ENCODE measurements around the gene TRPT1.

The TRPT1 gene

DNA sequence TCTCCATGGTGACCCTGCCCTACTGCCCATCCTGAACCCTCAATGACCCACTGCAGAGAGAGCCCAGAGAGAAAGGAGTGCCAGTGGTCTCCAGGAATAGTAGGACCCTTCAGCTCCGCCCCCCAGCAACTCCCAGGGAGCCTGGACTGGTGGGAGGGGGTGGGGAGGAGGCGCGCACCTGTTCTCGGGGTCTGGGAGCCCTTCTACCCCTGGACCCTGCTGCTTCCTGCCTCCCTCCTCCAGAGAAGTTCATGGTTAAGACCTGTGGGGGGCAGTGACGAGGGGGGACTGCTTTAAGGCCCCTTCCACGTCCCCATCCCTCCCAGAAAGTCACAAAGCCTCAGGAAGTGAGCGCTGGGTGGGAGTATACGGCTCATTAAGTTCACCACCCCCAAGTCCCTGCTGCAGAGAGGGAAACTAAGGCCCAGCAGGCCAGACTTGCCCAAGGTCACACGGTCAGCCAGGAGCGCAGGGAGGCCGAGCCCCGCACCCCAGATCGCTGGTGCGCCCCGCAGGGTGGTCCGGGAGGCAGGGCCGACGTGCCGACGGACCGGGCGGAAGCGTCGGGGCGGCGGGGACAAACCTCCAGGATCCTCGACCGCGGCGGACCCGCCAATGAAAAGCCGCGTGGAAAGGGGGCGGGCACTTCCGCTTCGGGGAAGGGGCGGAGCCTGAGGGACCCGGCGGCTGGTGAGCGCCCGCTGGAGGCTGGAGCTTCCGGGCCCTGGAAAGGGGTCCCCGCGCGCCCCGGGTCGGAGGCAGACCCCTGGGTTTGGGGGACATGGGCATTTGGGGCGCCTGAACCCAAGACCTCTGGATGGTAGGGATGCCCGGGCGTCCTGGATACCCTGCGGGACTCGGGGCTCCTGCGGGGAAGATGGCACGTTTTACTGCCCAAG lies at the start of gene TRPT1, which contains the start of gene NUDT22:
TSS of gene TRPT1 (minus strand) at position 579 of the 899 bp plus-strand sequence. CDS start at position 253, 326 bp downstream.
TSS of gene NUDT22 (plus strand) at position 667 of the 899 bp plus-strand sequence. CDS start 379 bp downstream, outside the sequence.
- TF ChIP-seq FOXM1 (IDR thresholded peaks at IDR 0.05; ENCODE audit: borderline replicate concordance, low read depth) = no peak
- TF ChIP-seq EP300 (IDR thresholded peaks at IDR 0.05; ENCODE audit: borderline replicate concordance) = no peak
- TF ChIP-seq REST (IDR thresholded peaks at IDR 0.05; ENCODE audit: low read depth) = no peak
- TF ChIP-seq EGR1 (IDR thresholded peaks at IDR 0.05) = no peak
- no peak for TF ChIP-seq TCF12 (IDR thresholded peaks at IDR 0.05; ENCODE audit: low read depth)
- peak; percentile 77 for TF ChIP-seq TAF1 (IDR thresholded peaks at IDR 0.05; ENCODE audit: low read depth)
- TF ChIP-seq YY1 (IDR thresholded peaks at IDR 0.05; ENCODE audit: low read depth) = no peak
- TF ChIP-seq, protein P1, sequence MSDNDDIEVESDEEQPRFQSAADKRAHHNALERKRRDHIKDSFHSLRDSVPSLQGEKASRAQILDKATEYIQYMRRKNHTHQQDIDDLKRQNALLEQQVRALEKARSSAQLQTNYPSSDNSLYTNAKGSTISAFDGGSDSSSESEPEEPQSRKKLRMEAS (IDR thresholded peaks at IDR 0.05) = peak; percentile 51; the same call in 1 of the 2 replicates
- TF ChIP-seq CEBPB (IDR thresholded peaks at IDR 0.05) = no peak
- peak; percentile 5; the same call in 1 of the 2 replicates for TF ChIP-seq TEAD4 (IDR thresholded peaks at IDR 0.05)
- 0 out of 2 replicates have a peak, but pooled peaks have one; percentile 23 for TF ChIP-seq CREB1 (IDR thresholded peaks at IDR 0.05; ENCODE audit: low read depth)
- no peak for TF ChIP-seq RAD21 (IDR thresholded peaks at IDR 0.05; ENCODE audit: low read depth)
- TF ChIP-seq, protein P2, sequence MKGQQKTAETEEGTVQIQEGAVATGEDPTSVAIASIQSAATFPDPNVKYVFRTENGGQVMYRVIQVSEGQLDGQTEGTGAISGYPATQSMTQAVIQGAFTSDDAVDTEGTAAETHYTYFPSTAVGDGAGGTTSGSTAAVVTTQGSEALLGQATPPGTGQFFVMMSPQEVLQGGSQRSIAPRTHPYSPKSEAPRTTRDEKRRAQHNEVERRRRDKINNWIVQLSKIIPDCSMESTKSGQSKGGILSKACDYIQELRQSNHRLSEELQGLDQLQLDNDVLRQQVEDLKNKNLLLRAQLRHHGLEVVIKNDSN (IDR thresholded peaks at IDR 0.05) = 0 out of 2 replicates have a peak, but pooled peaks have one; percentile 17
- TF ChIP-seq ZBTB7A (IDR thresholded peaks at IDR 0.05; ENCODE audit: low read depth) = peak; percentile 98
- TF ChIP-seq NFIC (IDR thresholded peaks at IDR 0.05) = no peak

GRCh38 chr11:64275031-64275800 lies 49.2 kb upstream of the TRPT1 start:
- TF ChIP-seq YY1 (IDR thresholded peaks at IDR 0.05; ENCODE audit: low read depth) = no peak
- TF ChIP-seq TEAD4 (IDR thresholded peaks at IDR 0.05) = no peak
- no peak for TF ChIP-seq EGR1 (IDR thresholded peaks at IDR 0.05)
- TF ChIP-seq, protein P2 (IDR thresholded peaks at IDR 0.05) = no peak
- TF ChIP-seq CEBPB (IDR thresholded peaks at IDR 0.05) = no peak
- TF ChIP-seq, protein P1 (IDR thresholded peaks at IDR 0.05) = no peak
- no peak for TF ChIP-seq CREB1 (IDR thresholded peaks at IDR 0.05; ENCODE audit: low read depth)
- TF ChIP-seq EP300 (IDR thresholded peaks at IDR 0.05; ENCODE audit: borderline replicate concordance) = no peak
- no peak for TF ChIP-seq NFIC (IDR thresholded peaks at IDR 0.05)
- no peak for TF ChIP-seq FOXM1 (IDR thresholded peaks at IDR 0.05; ENCODE audit: borderline replicate concordance, low read depth)
- TF ChIP-seq TAF1 (IDR thresholded peaks at IDR 0.05; ENCODE audit: low read depth) = no peak
- TF ChIP-seq RAD21 (IDR thresholded peaks at IDR 0.05; ENCODE audit: low read depth) = no peak
- no peak for TF ChIP-seq TCF12 (IDR thresholded peaks at IDR 0.05; ENCODE audit: low read depth)
- TF ChIP-seq REST (IDR thresholded peaks at IDR 0.05; ENCODE audit: low read depth) = no peak
- TF ChIP-seq ZBTB7A (IDR thresholded peaks at IDR 0.05; ENCODE audit: low read depth) = no peak

DNA sequence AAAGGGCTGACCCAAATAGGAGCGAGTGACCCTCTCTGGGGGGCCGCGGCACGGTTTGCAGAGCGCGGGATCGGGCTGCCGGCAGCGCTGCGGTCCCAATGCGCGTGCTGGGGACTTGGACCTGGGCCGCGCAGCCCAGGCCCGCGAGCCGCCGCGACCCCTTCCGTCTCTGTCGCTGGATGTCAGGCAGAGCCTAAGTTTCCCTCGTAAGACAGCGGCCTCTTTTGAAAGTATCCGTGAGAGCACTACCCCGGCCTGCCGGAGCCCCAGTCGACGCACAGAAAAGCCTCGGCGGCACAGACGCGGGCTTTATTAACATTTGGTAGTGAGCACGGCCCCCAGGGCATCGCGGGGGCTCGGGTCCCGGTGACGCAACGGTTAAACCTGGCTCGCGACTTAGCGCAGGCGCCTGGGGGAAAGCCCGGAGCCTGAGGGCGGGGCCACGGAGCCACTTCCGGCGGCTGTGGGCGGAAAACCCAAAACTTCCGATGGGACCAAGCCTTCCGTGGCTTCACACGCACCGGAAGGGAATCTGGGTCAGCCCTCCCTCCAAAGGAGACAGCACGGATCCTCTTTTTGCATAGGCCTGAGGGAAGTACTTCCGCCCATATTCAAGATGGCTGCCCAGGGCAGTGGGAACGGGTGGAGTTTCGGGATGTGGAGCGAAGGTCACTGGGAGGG lies 43.7 kb upstream of the TRPT1 start:
- TF ChIP-seq EGR1 (IDR thresholded peaks at IDR 0.05) (peak; percentile 91), FOXM1 (IDR thresholded peaks at IDR 0.05; ENCODE audit: borderline replicate concordance, low read depth) (0 out of 2 replicates have a peak, but pooled peaks have one; percentile 19), TCF12 (IDR thresholded peaks at IDR 0.05; ENCODE audit: low read depth) (peak; percentile 74), YY1 (IDR thresholded peaks at IDR 0.05; ENCODE audit: low read depth) (peak; percentile 99), CEBPB (IDR thresholded peaks at IDR 0.05) (peak; percentile 76), CREB1 (IDR thresholded peaks at IDR 0.05; ENCODE audit: low read depth) (peak; percentile 44; the same call in 1 of the 2 replicates), NFIC (IDR thresholded peaks at IDR 0.05) (peak; percentile 26; the same call in 1 of the 2 replicates), TAF1 (IDR thresholded peaks at IDR 0.05; ENCODE audit: low read depth) (peak; percentile 45), REST (IDR thresholded peaks at IDR 0.05; ENCODE audit: low read depth) (no peak), ZBTB7A (IDR thresholded peaks at IDR 0.05; ENCODE audit: low read depth) (peak; percentile 92), EP300 (IDR thresholded peaks at IDR 0.05; ENCODE audit: borderline replicate concordance) (peak; percentile 13; the same call in 1 of the 2 replicates), RAD21 (IDR thresholded peaks at IDR 0.05; ENCODE audit: low read depth) (no peak), TEAD4 (IDR thresholded peaks at IDR 0.05) (peak; percentile 8; the same call in 1 of the 2 replicates)
- TF ChIP-seq, protein P1 (IDR thresholded peaks at IDR 0.05) = peak; percentile 73
- TF ChIP-seq, protein P2 (IDR thresholded peaks at IDR 0.05) = peak; percentile 35

Measured in Ishikawa (cell line).